ENCODE measurements around the gene SLC30A5.

DNA sequence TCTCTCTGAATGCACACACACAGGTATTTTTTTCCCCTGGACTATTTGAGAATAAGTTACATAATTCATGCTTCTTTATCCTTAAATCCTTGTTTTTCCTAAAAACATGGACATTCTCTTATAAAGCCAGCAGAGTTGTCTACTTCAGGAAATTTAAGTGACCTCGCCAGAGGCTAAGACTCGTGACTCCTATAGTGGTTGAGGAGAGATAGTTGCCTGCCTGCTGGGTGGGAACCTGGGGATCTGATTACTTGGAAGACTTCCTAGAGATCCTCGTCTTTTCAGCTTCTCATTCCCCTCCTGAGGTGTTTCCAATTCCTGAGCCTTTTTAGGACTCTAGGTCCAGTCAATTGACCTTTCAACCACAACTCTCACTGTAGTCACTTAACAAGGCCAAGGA, 5.5 kb downstream of the SLC30A5 start:
- TF ChIP-seq, protein P1, sequence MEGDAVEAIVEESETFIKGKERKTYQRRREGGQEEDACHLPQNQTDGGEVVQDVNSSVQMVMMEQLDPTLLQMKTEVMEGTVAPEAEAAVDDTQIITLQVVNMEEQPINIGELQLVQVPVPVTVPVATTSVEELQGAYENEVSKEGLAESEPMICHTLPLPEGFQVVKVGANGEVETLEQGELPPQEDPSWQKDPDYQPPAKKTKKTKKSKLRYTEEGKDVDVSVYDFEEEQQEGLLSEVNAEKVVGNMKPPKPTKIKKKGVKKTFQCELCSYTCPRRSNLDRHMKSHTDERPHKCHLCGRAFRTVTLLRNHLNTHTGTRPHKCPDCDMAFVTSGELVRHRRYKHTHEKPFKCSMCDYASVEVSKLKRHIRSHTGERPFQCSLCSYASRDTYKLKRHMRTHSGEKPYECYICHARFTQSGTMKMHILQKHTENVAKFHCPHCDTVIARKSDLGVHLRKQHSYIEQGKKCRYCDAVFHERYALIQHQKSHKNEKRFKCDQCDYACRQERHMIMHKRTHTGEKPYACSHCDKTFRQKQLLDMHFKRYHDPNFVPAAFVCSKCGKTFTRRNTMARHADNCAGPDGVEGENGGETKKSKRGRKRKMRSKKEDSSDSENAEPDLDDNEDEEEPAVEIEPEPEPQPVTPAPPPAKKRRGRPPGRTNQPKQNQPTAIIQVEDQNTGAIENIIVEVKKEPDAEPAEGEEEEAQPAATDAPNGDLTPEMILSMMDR (IDR thresholded peaks at IDR 0.05): no peak
- TF ChIP-seq POLR2AphosphoS5 (IDR thresholded peaks at IDR 0.05): no peak
